Stimulated activated CD8-positive, alpha-beta memory T cell treated with anti-CD3 and anti-CD28 coated beads, Interleukin-15, amount 100 ng/mL, for 4 hours (primary cell): ENCODE data around the gene HYAL4.
A peak's percentile ranks its signal among the peaks of the same experiment; 100 is the strongest.
"Not testable (repeated sequence)": the region's sequence is repeated elsewhere in the genome, so short reads cannot be mapped to it uniquely, and the experiment has no call there.

Source experiments
- DNase-seq, 2 donors: peaks; one replicate each; pipeline ENCODE4 v3.0.0-alpha.2; 2020; ENCODE audit warnings: low read depth in 2 of 2

Gene HYAL4

GRCh38 chr7:123844712-123845219 lies at the start of gene HYAL4:
Gene HYAL4, plus strand, starts transcription at chr7:123845169. Its CDS starts 23,105 bp downstream, at chr7:123868274.
- DNase-seq: no peak

- no peak for DNase-seq
Observed at GRCh38 chr7:123795917-123796316, 49.1 kb upstream of the HYAL4 start.

GRCh38 chr7:123796568-123796967 lies 48.4 kb upstream of the HYAL4 start:
- no peak for DNase-seq

- DNase-seq: no peak
Observed at GRCh38 chr7:123797673-123798531, 47.1 kb upstream of the HYAL4 start.

- no peak for DNase-seq
Observed at GRCh38 chr7:123798532-123799188, 46.3 kb upstream of the HYAL4 start.

GRCh38 chr7:123802249-123802648 lies 42.7 kb upstream of the HYAL4 start:
- no peak for DNase-seq

- DNase-seq: no peak
Observed at GRCh38 chr7:123805287-123805686, 39.7 kb upstream of the HYAL4 start.

GRCh38 chr7:123809471-123809870 lies 35.5 kb upstream of the HYAL4 start:
- no peak for DNase-seq

GRCh38 chr7:123811056-123811455 lies 33.9 kb upstream of the HYAL4 start:
- no peak for DNase-seq

- DNase-seq: no peak
Observed at GRCh38 chr7:123816916-123817315, 28.1 kb upstream of the HYAL4 start.

- DNase-seq: no peak
Observed at GRCh38 chr7:123819001-123819400, 26.0 kb upstream of the HYAL4 start.

- DNase-seq: not testable (repeated sequence)
Observed at GRCh38 chr7:123819795-123820194, 25.2 kb upstream of the HYAL4 start.

GRCh38 chr7:123820864-123821263 lies 24.1 kb upstream of the HYAL4 start:
- DNase-seq: no peak

GRCh38 chr7:123821320-123821719 lies 23.6 kb upstream of the HYAL4 start:
- DNase-seq: no peak

- peak in 1 of 2 donors; percentile 1 for DNase-seq
Observed at GRCh38 chr7:123823898-123824753, 20.8 kb upstream of the HYAL4 start.

GRCh38 chr7:123824754-123825067 lies 20.3 kb upstream of the HYAL4 start:
- no peak for DNase-seq

- DNase-seq: no peak
Observed at GRCh38 chr7:123828805-123829204, 16.2 kb upstream of the HYAL4 start.

GRCh38 chr7:123836656-123837055 lies 8.3 kb upstream of the HYAL4 start:
- no peak for DNase-seq

- not testable (repeated sequence) for DNase-seq
Observed at GRCh38 chr7:123839106-123839505, 5.9 kb upstream of the HYAL4 start.

- DNase-seq: not testable (repeated sequence)
Observed at GRCh38 chr7:123844142-123844541, 827 bp upstream of the HYAL4 start.

GRCh38 chr7:123845823-123846216 lies 851 bp downstream of the HYAL4 start:
- no peak for DNase-seq
